Epithelial cell of prostate (primary cell): ENCODE data around the gene PLPP6.
"Not testable (repeated sequence)": the region's sequence is repeated elsewhere in the genome, so short reads cannot be mapped to it uniquely, and the experiment has no call there.

Experiments used
- DNase-seq: peaks from one replicate; pipeline ENCODE4 v3.0.0-alpha.2; 2011; ENCODE audit warnings: low read depth, low spot score
- H3K27ac ChIP-seq: fragments of 450-650 bp; 2 replicates; pipeline ENCODE4 v1.5.1; 2017; ENCODE audit warnings: mild to moderate bottlenecking

Gene PLPP6

GRCh38 chr9:4662108-4662988, at the start of gene PLPP6:
Gene PLPP6 (plus strand): TSS chr9:4662294. CDS start chr9:4662376, 82 bp downstream.
- peak within 1 kb of the TSS; percentile 75 for H3K27ac ChIP-seq
- peak; percentile 58 for DNase-seq

- H3K27ac ChIP-seq, result no peak overlapping the region
- no peak for DNase-seq
Measured at GRCh38 chr9:4614627-4615026, 47.5 kb upstream of the PLPP6 start.

- DNase-seq, result no peak
- no peak overlapping the region for H3K27ac ChIP-seq
Measured at GRCh38 chr9:4615251-4615650, 46.8 kb upstream of the PLPP6 start.

GRCh38 chr9:4615778-4616177, 46.3 kb upstream of the PLPP6 start:
- no peak overlapping the region for H3K27ac ChIP-seq
- DNase-seq, result no peak

GRCh38 chr9:4617752-4618151, 44.3 kb upstream of the PLPP6 start:
- no peak overlapping the region for H3K27ac ChIP-seq
- DNase-seq, result no peak

GRCh38 chr9:4618700-4619099, 43.4 kb upstream of the PLPP6 start:
- no peak overlapping the region for H3K27ac ChIP-seq
- DNase-seq, result no peak

- no peak for DNase-seq
- H3K27ac ChIP-seq, result no peak overlapping the region
Measured at GRCh38 chr9:4620057-4620765, 41.9 kb upstream of the PLPP6 start.

GRCh38 chr9:4620881-4621555, 41.1 kb upstream of the PLPP6 start:
- DNase-seq, result no peak
- no peak overlapping the region for H3K27ac ChIP-seq

GRCh38 chr9:4622016-4622415, 40.1 kb upstream of the PLPP6 start:
- DNase-seq, result no peak
- no peak overlapping the region for H3K27ac ChIP-seq

- no peak overlapping the region for H3K27ac ChIP-seq
- DNase-seq, result no peak
Measured at GRCh38 chr9:4630836-4631235, 31.3 kb upstream of the PLPP6 start.

GRCh38 chr9:4638968-4639367, 23.1 kb upstream of the PLPP6 start:
- no peak for DNase-seq
- no peak overlapping the region for H3K27ac ChIP-seq

GRCh38 chr9:4639420-4639819, 22.7 kb upstream of the PLPP6 start:
- DNase-seq, result no peak
- no peak overlapping the region for H3K27ac ChIP-seq

GRCh38 chr9:4640027-4640426, 22.1 kb upstream of the PLPP6 start:
- H3K27ac ChIP-seq, result no peak overlapping the region
- no peak for DNase-seq

- DNase-seq, result no peak
- H3K27ac ChIP-seq, result no peak overlapping the region
Measured at GRCh38 chr9:4642351-4642750, 19.7 kb upstream of the PLPP6 start.

- DNase-seq, result no peak
- no peak overlapping the region for H3K27ac ChIP-seq
Measured at GRCh38 chr9:4654084-4654483, 8.0 kb upstream of the PLPP6 start.

- no peak overlapping the region for H3K27ac ChIP-seq
- DNase-seq, result no peak
Measured at GRCh38 chr9:4654538-4654937, 7.6 kb upstream of the PLPP6 start.

- H3K27ac ChIP-seq, DNase-seq: not testable (repeated sequence)
Measured at GRCh38 chr9:4656196-4656595, 5.9 kb upstream of the PLPP6 start.

GRCh38 chr9:4656621-4657020, 5.5 kb upstream of the PLPP6 start:
- no peak overlapping the region for H3K27ac ChIP-seq
- DNase-seq, result no peak

GRCh38 chr9:4657426-4658159, 4.5 kb upstream of the PLPP6 start:
- H3K27ac ChIP-seq, result no peak overlapping the region
- no peak for DNase-seq

- not testable (repeated sequence) for DNase-seq, H3K27ac ChIP-seq
Measured at GRCh38 chr9:4660665-4661064, 1.4 kb upstream of the PLPP6 start.
